22Rv1 (cell line): Measurements from ENCODE around the gene AGFG1.
"Not testable (repeated sequence)": the region's sequence is repeated elsewhere in the genome, so short reads cannot be mapped to it uniquely, and the experiment has no call there.

Source experiments
- H3K27ac ChIP-seq: fragments of 450-650 bp; 2 replicates; pipeline ENCODE4 v1.5.1; 2017
- ZFX ChIP-seq: fragments of 450-650 bp; IDR thresholded peaks from 2 replicates; pipeline ENCODE4 v1.6.1; 2017; ENCODE audit warnings: antibody characterized with exemption, borderline replicate concordance
- TF ChIP-seq, protein P1 (sequence below): fragments of 450-650 bp; IDR thresholded peaks from 2 replicates; pipeline ENCODE4 v1.5.1; 2017; ENCODE audit warnings: mild to moderate bottlenecking

The AGFG1 gene

DNA sequence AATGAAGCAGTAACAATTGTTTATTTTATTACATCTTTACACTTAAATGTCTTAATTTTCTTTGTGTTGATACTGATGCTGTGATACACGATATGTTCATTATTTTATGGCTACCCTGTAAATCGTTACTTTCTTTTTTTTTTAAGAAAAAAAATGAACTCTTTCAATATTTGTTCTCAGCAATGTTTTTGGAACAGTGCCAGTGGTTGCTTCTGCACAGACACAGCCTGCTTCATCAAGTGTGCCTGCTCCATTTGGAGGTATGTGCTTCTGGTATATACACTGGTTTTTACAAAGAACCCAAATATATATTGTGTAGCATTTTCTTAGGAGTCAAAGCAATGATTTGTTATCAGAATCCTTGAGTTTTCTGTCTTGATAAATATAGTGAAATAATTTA lies 64.5 kb downstream of the AGFG1 start:
- TF ChIP-seq, protein P1, sequence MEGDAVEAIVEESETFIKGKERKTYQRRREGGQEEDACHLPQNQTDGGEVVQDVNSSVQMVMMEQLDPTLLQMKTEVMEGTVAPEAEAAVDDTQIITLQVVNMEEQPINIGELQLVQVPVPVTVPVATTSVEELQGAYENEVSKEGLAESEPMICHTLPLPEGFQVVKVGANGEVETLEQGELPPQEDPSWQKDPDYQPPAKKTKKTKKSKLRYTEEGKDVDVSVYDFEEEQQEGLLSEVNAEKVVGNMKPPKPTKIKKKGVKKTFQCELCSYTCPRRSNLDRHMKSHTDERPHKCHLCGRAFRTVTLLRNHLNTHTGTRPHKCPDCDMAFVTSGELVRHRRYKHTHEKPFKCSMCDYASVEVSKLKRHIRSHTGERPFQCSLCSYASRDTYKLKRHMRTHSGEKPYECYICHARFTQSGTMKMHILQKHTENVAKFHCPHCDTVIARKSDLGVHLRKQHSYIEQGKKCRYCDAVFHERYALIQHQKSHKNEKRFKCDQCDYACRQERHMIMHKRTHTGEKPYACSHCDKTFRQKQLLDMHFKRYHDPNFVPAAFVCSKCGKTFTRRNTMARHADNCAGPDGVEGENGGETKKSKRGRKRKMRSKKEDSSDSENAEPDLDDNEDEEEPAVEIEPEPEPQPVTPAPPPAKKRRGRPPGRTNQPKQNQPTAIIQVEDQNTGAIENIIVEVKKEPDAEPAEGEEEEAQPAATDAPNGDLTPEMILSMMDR = no peak
- TF ChIP-seq ZFX = no peak
- no peak overlapping the region for H3K27ac ChIP-seq

DNA sequence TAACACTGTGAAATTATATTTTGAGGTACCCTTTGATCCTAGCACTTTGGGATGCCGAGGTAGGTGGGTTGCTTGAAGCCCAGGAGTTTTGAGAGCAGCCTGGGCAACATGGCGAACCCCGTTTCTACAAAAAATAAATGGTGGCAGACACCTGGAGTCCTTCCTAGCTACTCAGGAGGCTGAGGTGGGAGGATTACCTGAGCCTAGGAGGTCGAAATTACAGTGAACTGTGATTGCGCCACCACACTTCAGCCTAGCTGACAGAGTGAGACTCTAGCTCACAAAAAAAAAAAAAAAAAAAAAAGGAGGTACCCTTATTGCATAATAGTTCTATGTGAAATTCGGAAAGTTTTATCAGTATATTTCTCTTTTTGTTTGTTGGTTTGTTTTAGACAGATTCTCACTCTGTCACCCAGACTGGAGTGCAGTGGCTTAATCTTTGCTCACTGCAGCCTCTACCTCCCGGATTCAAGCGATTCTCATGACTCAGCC lies 67.6 kb downstream of the AGFG1 start:
- no peak overlapping the region for H3K27ac ChIP-seq
- TF ChIP-seq ZFX = no peak
- TF ChIP-seq, protein P1 = no peak

DNA sequence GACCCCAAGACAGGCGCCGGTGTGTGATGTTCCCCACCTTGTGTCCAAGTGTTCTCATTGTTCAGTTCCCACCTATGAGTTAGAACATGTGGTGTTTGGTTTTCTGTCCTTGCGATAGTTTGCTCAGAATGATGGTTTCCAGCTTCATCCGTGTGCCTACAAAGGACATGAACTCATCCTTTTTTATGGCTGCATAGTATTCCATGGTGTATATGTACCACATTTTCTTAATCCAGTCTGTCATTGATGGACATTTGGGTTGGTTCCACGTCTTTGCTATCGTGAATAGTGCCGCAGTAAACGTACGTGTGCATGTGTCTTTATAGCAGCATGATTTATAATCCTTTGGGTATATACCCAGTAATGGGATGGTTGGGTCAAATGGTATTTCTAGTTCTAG lies 68.4 kb downstream of the AGFG1 start:
- not testable (repeated sequence) for H3K27ac ChIP-seq

DNA sequence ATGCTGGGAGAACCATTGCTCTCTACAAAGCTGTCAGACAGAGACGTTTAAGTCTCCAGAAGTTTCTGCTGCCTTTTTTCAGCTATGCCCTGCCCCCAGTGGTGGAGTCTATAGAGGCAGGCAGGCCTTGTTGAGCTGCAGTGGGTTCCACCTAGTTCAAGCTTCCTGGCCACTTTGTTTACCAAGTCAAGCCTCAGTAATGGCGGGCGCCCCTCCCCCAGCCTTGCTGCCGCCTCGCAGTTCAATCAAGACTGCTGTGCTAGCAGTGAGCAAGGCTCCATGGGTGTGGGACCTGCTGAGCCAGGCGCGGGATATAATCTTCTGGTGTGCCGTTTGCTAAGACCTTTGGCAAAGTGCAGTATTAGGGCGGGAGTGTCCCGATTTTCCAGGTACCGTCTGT lies 74.0 kb downstream of the AGFG1 start:
- H3K27ac ChIP-seq = no peak overlapping the region
- TF ChIP-seq, protein P1 = peak; percentile 37
- TF ChIP-seq ZFX = no peak

DNA sequence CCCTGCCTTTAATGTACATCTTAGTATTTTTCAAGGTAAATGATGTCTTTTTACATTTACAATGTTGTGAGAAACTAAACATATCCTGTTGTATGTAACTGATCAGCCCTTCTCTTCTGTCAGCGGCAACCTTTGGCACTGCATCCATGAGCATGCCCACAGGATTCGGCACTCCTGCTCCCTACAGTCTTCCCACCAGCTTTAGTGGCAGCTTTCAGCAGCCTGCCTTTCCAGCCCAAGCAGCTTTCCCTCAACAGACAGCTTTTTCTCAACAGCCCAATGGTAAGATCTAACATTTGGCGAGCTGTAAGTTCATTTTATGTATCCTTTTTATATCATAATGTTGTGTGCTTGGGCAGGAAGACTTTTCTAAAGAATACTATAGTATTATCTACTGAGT lies 79.9 kb downstream of the AGFG1 start:
- H3K27ac ChIP-seq = no peak overlapping the region
- no peak for TF ChIP-seq ZFX
- TF ChIP-seq, protein P1 = no peak

DNA sequence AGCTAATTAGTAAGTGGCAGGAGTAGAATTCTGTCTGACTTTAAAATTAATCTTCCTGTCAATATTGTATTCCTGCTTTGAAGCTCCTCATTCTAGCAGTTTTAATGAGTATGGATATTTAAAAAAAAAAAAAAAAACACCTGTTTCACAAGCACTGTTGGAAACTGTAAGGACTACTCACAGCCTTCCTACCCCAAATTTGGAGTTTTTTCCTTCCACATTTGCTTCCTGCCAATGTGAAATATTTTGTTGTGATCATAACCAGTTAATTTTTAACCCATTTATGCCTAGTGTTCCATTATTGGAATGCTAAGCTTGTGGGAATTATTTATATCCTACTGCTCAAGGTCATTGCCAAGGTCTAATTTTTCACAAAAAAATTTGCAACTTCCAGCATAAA lies 90.6 kb downstream of the AGFG1 start:
- TF ChIP-seq, protein P1 = no peak
- no peak for TF ChIP-seq ZFX
- H3K27ac ChIP-seq = no peak overlapping the region

DNA sequence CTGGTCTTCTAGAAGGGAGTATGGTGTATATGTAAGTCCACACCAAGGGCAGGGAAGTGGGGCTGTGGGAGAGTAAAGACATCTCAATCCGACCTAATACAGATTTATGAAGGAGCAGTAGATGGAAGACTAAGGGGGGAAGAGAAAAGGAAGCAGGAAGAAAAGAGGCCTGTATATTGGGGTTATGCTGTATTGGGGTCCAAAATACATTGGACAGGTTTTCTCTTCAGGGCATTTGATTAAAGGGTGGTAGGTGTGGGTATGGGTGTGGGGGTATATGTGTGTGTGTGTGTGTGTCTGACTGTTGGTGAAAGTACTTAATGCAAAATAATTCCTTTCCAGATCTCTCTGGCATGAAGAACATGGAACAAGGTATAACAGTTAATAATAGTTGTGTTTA lies 93.1 kb downstream of the AGFG1 start:
- H3K27ac ChIP-seq = no peak overlapping the region
- TF ChIP-seq, protein P1 = no peak
- no peak for TF ChIP-seq ZFX

DNA sequence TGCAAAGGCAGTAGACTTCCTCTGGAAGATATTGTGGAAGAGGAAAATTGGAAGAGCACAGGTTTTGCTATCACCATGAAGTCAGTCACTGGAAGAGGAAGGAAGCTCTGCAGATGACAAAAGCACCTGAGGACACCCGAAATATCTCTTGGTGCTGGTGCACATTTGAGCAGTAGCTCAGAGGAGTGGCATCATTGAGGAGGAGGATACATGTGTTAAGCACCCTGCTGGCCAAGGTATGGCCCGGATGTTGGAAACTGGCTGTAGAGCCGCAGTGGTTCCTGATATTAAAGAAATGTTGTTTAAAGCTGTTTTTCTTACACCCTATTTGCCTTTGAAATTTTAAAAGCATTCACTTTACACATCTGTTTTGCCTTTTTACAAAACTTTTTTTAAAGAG lies 94.1 kb downstream of the AGFG1 start:
- no peak overlapping the region for H3K27ac ChIP-seq
- no peak for TF ChIP-seq ZFX
- TF ChIP-seq, protein P1 = no peak
